ENCODE measurements around the gene LCE7A.

The LCE7A gene

DNA sequence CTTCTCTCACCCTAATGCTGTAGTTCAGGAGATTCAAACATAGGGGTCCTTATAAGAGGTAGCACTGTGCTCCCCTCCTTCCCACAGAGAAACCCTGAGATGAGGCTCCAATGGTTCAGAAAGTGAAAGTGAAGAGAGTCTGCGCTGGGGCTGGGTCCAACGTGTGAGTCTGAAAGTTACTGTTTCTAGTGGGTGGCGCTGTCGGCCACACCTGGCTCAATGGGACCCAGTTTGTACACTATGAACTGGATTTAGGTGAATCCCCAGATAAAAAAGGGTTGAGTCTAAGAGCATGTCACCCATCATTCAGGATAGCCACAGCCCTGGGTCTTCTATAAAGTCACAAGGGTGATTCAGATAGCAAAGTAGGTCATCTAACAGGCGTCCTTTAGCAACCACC lies 21.1 kb downstream of the LCE7A start:
- no peak for DNase-seq

DNA sequence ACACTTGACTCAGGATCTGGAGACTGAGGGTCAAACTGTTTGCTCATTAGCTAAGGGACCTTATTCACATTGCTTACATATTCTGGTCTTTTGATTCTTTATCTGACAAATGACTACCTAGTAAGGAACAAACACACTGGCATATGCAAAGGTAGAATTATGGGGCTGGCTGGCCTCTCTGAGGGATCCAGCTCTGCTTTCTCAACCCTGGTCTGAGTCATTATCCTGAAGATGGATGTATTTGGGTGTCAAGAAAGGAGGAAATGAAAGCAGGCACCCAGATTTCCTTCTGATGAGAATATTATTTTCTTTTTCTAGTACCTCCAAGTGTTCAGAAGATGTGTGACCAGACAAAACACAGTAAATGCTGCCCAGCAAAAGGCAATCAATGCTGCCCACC lies 24.3 kb downstream of the LCE7A start:
- no peak for DNase-seq

DNA sequence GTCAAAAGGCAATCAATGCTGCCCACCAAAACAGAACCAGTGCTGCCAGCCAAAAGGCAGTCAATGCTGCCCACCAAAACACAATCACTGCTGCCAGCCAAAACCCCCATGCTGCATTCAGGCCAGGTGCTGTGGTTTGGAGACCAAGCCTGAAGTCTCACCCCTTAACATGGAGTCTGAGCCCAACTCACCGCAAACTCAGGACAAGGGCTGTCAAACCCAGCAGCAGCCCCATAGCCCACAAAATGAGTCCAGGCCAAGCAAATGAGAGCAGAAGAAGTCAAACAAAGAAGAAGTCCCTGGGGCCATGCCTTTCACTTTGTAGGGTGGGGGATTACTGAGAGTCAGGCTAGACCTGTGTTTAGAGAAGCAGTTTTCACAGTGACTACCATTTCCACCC lies 24.7 kb downstream of the LCE7A start:
- DNase-seq = no peak

DNA sequence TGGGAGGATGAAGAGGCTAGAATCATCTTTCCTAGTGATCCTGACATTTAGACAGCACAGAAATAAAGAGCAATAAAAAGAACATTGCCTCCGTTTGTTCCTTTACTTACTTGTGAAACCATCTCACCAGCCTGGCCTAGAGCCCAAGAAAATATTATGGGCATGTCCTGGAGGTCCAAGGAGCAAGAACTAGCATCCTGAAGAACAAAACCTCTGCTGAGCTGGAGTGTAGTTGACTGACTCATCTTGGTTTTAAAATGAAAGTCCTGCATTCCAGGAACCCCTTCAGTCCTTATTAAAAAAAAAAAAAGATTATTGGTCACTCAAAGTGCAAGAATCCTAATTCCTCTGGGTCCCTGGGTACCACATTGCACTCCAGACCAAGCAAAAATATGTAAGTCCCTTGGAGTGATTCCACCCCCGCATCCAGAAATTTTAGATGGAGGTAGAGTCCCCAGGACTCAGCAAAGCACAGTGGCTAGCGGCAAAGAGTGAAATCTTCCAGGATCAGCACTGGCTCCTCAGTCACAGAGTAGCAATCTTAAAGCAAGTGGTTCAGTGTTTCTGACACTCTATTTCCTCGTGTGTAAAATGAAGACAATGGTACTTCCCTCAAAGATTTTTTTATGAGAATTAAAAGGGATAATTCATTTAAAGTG lies 25.3 kb downstream of the LCE7A start:
- no peak for DNase-seq

DNA sequence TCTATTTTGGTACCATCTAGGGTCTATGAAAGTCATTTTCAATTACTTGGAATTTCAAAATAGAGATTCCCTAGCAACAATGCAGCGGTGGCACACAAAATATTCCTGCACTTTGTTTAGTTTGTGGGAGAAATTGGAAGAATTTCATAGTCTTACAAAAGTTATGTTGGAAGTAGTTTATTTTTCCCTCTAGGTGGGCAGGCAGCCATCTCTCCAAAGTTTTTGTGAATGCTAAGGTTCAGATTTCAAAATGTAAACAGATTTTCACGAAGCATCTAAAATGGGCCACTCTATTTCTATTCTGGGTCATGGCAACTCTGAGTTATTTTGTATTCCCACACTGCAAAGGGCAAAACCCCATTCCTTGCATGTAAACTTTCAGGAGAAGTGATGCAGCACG lies 26.3 kb downstream of the LCE7A start:
- DNase-seq = no peak

DNA sequence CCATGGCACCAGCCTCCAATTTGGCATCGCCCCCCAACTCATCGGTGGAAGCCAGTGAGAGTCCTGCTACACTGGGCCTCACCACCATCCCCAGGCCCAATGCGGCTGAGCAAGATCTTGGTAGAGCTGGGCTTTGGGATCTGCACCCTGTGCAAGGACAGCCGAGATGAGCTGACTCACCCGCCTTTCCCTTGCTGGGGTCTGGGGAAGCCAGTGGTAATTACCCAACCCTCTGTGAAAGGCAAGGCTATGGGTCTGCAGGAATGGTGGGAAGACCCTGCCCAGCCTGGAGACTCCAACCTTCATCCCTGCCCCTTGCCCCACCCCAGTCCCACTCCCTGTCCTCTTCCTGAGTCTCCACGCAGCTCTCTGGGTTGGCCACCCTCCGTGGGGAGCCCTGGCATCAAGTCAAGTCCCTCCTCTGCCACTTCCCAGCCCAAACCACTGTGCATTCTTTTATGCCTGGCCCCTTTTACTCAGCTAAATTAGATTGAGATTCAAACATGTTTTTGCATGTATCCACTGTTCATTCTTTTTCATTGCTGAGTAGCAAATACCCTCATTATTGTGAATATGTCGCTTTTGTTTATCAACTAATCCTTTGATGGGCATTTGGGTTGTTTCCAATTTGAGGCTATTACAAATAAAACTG lies 27.1 kb downstream of the LCE7A start:
- DNase-seq = no peak

DNA sequence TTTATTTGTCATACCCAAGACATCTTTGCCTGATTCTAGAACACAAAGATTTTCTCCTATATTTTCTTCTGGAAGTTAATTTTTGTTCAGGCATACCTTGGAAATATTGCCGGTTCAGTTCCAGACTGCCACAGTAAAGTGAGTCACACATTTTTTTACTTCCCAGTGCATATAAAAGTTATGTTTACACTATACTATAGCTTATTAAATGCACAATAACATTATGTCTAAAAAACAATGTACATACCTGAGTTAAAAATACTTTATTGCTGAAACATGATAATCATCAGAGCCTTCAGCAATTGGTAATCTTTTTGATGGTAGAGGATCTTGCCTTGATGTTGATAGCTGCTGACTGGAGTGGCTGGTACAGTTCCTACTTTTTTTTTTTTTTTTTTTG lies 28.3 kb downstream of the LCE7A start:
- DNase-seq = no peak

DNA sequence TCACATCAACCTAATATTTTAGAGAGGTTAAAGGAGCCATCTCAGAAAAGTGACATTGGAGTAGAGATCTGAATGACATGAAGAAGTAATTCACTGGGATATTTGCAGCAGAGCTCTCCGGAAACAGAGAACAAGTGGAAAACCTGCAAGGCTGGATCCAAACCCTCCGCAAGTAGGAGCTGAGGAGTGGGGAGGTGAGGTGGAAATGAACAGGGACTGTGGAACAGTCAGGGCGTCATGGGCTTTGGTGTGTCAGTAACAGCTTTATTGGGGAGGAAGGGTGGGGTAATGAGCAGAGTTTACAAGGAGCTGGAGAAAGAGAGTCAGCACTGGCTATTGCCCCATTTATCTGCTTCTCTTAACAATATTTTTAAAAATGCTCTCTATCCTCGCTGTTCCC lies 39.2 kb downstream of the LCE7A start:
- no peak for DNase-seq

DNA sequence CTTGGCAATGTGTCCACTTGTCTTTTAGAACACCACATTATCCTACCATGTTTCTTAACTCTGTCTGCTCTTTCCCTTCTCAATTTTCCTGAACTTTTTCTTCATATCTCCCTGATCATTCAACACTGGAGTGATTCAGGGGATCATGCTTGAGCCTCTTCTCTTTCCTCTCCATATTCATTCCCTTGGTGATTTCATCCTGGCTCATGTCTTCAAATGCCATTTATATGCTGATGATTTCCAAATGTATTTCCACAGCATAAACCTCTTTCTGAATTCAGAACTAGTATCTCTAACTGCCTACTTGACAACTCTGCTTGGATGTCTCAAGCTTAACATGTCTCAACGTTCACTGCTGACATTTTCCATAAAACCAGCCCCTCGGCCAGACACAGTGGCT lies 40.1 kb downstream of the LCE7A start:
- DNase-seq = no peak

DNA sequence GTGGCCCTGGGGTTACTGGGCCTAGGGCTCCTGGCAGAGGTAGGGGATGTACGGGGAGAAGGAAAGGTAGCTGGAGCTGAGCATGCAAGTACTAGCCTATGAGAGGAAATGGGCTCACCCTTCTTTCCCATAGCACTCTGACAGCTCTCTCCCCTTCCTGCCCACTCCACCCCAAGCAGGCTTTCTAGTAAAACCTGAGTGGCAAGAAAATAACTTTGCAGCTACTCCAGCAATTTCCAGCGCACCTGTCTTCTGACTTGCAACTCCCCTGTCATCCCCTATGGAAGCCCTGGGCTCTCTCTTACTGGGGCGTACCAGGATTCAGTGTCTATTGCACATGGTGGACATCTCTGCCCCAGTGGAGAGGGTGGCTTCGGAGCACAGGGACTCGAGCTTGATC lies 41.8 kb downstream of the LCE7A start:
- DNase-seq = no peak

DNA sequence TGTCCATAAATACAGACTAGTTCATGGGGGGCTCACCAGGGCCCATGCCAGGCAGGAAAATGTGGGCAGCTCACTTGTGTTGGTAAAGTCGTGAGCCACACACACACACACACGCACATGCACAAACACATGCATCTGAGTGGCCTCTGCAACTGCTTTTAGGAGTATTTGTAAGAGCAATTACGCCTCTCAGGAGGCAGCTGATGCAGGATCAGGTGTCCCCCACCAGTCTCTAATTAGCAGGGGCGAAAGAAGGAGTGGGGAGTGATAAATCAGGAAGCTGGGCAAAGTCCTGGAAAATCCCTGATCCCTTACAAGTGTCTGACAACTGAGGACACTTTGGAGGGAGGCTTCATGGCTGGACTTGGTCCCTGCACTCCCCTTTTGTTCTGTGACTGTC lies 42.8 kb downstream of the LCE7A start:
- DNase-seq = no peak

DNA sequence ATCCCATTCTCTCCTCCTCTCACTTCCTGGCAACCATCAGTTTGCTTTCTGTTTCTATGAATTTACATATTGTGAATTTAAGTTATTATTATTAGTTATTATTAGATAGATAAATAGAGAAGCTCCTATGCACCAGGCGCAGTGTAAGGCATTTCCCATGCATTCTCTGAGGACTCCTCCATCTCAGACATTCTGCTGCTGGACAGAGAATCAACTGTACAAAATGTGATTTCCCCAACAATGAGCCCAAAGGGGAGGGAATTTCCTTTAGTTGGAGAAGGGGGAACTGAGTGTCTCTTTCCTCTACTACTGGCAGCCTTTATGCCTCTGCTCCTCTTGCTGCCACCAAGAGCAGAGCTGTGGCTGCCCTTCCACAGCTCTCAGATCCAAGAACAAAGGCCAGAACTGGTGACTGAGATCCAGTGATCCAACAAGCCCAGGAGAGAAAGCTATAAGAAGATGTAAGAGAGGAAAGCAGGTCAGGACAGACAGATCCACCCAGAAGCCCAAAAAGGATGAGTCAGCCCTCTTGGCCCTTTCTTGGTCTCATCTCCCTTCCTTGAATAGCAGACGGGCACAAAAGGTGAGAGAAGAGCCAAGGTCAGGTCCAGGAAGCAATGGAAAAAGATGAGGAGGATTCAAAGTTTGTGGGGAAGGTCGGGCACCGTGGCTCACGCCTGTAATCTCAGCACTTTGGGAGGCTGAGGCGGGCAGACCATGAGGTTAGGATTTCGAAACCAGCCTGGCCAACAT lies 45.1 kb downstream of the LCE7A start:
- no peak for DNase-seq

DNA sequence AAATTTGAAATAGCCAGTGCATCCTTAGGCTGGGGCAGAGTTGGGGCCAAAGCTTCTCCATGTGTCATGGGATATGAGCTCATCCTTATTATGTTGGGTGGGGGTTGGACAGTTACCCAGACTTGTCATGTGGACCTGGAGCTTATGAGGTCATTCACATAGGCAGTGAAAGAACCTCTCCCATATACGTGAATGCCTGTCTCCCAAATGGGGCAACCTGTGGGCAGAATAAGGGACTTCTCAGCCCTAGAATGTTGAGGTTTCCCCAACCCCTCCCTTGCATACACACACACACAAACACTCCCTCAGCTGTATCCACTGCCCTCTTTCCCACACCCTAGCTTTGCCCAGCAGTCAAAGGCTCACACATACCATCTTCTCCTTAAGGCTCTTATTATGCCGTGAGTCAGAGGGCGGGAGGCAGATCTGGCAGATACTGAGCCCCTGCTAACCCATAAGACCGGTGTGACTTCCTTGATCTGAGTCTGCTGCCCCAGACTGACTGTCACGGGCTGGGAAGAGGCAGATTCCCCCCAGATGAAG lies 46.3 kb downstream of the LCE7A start:
- DNase-seq = no peak

DNA sequence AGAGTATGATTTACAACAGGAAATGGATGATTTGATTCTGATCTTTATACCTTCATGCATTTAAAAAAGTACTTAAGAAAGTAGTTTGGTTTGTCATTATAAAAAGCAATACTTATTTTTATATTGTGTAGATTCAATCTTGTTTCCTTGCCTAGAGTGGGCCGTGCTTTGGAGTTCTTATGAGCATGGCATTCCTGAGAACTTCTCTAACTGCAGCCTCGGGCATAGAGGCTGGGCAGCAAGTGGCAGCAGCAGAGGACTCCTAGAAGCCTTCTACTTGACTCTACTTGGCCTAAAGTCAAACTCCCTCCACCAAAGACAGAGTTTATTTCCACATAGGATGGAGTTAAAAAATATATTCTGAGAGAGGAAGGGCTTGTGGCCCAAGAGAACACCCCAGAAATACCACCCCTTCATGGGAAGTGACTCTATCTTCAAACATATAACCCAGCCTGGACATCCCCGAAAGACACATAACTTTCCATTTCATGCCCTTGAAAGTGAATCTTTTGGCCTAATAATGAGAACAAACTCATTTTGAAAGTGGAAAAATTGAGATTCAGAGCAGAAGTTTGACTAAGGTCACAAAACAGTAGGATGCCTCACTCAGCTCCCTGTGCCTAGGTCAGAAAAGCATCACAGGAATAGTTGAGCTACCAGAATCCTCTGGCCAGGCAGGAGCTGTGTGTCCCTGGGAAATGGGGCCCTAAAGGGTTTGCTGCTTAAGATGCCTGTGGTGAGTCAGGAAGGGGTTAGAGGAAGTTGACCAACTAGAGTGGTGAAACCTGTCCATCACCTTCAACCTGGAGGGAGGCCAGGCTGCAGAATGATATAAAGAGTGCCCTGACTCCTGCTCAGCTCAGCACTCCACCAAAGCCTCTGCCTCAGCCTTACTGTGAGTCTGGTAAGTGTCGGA lies 48.1 kb downstream of the LCE7A start, which contains the start of gene IVL:
Gene IVL, plus strand, starts transcription at position 861 of the 916 bp plus-strand sequence. CDS start 1,252 bp downstream, outside the sequence.
- DNase-seq = no peak

DNA sequence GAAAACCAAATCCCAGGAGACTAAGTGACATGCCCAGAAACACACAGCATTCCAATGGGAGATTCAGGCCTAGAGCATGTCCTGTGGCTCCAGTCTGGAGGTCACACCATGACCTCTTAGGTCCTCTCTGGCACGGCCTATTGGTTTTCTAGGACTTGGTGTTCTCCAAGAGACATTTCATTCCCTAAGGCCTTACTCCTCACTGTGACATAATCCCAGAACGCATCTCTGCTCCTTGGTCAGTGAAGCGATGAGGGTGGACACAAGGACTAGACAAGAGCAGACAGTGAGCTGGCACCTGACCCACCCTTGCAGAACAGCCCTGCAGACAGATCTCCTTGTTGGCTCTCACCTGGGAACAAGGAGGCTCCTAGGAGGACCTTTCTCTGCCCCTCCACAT lies 49.4 kb downstream of the LCE7A start:
- no peak for DNase-seq
